ENCODE results near the gene SLC24A3.

SLC24A3 gene

DNA sequence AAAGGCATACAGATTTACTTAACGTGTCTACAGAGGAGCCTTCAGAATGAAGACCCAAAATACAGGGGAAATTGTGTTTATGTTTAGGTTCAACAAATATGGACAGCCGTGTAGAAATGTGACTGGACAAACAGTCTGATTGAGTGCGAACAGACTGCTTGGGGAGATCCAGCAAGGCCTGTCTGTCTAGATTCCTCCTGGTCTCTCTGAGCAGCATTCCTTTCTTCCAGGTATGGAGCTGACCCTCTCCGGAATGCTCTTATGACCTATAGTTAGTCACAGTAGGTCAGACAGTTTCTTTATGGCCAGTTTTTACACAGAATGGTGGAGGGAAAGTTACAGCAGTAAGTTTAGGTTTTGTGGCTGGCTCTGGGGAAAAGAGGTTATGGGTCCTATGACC, 554.6 kb downstream of the SLC24A3 start:
- CTCF ChIA-PET: no interaction called here
- POLR2A ChIA-PET: no interaction called here
- H3K9me3 ChIP-seq (ENCODE audit: control insufficient read depth, insufficient read depth, low read depth, low read length): no peaks in the 10 kb centered on the region
- no peaks in the 10 kb centered on the region for H3K36me3 ChIP-seq (ENCODE audit: control insufficient read depth in 2 of 2, insufficient read depth in 1 of 2, low read length in 2 of 2)
- TF ChIP-seq IKZF3 (tag by site-specific recombination; IDR thresholded peaks at IDR 0.05) (no peak), ZNF169 (tag by site-specific recombination; IDR thresholded peaks at IDR 0.05) (no peak), ZIC2 (tag by site-specific recombination; IDR thresholded peaks at IDR 0.05) (no peak), ZBTB8A (tag by site-specific recombination; IDR thresholded peaks at IDR 0.05) (no peak), ZNF560 (tag by site-specific recombination; IDR thresholded peaks at IDR 0.05; ENCODE audit: borderline replicate concordance) (no peak), HOXA7 (CRISPR knock-in tag; IDR thresholded peaks at IDR 0.05; ENCODE audit: borderline replicate concordance) (no peak), ZNF184 (tag by site-specific recombination; IDR thresholded peaks at IDR 0.05) (no peak), GFI1B (tag by site-specific recombination; IDR thresholded peaks at IDR 0.05) (no peak), ZNF114 (tag by site-specific recombination; IDR thresholded peaks at IDR 0.05) (no peak), ZBTB48 (tag by site-specific recombination; IDR thresholded peaks at IDR 0.05) (no peak), HOXC10 (CRISPR knock-in tag; IDR thresholded peaks at IDR 0.05) (no peak)
- TF ChIP-seq, protein P1, sequence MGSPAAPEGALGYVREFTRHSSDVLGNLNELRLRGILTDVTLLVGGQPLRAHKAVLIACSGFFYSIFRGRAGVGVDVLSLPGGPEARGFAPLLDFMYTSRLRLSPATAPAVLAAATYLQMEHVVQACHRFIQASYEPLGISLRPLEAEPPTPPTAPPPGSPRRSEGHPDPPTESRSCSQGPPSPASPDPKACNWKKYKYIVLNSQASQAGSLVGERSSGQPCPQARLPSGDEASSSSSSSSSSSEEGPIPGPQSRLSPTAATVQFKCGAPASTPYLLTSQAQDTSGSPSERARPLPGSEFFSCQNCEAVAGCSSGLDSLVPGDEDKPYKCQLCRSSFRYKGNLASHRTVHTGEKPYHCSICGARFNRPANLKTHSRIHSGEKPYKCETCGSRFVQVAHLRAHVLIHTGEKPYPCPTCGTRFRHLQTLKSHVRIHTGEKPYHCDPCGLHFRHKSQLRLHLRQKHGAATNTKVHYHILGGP (tag by site-specific recombination; IDR thresholded peaks at IDR 0.05): no peak
- TF ChIP-seq, protein P2, sequence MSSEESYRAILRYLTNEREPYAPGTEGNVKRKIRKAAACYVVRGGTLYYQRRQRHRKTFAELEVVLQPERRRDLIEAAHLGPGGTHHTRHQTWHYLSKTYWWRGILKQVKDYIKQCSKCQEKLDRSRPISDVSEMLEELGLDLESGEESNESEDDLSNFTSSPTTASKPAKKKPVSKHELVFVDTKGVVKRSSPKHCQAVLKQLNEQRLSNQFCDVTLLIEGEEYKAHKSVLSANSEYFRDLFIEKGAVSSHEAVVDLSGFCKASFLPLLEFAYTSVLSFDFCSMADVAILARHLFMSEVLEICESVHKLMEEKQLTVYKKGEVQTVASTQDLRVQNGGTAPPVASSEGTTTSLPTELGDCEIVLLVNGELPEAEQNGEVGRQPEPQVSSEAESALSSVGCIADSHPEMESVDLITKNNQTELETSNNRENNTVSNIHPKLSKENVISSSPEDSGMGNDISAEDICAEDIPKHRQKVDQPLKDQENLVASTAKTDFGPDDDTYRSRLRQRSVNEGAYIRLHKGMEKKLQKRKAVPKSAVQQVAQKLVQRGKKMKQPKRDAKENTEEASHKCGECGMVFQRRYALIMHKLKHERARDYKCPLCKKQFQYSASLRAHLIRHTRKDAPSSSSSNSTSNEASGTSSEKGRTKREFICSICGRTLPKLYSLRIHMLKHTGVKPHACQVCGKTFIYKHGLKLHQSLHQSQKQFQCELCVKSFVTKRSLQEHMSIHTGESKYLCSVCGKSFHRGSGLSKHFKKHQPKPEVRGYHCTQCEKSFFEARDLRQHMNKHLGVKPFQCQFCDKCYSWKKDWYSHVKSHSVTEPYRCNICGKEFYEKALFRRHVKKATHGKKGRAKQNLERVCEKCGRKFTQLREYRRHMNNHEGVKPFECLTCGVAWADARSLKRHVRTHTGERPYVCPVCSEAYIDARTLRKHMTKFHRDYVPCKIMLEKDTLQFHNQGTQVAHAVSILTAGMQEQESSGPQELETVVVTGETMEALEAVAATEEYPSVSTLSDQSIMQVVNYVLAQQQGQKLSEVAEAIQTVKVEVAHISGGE (tag by site-specific recombination; conservative IDR thresholded peaks at IDR 0.05; ENCODE audit: low read depth): no peak
- H3K27ac ChIP-seq (ENCODE audit: extremely low read depth, low read depth, low read length): no peak overlapping the region
- no peak overlapping the region for H3K4me3 ChIP-seq (ENCODE audit: low read depth, low read length)
- no peaks in the 10 kb centered on the region for H3K4me1 ChIP-seq (ENCODE audit: control insufficient read depth, insufficient read depth, low read length)

DNA sequence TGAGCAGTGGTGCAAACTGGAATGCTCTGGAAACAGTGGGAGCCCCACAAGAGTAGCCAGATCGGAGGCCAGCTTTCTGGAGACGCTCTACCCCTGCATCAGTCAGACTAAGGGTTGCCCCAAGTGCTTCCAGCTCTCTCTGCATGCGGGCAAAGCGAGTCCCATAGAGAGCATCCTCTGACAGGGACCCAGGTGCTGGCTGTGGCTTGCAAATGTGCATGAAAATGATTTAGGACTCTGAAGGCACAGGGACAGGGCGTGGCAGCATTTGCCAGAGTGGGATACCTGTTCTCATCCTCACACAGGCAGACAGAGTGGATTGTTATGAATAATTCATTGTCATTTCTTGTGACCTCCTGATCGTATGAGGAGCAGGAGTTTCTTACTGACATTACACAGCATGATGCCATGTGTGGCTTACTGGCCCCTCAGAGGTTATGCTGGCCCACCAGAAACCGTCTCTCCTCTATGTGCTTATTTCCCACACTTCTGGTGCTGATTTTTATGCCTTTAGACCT, 555.9 kb downstream of the SLC24A3 start:
- CTCF ChIA-PET: no interaction called here
- Histone ChIP-seq H3K9me3 (ENCODE audit: control insufficient read depth, insufficient read depth, low read depth, low read length) (no peaks in the 10 kb centered on the region), H3K4me3 (ENCODE audit: low read depth, low read length) (no peak overlapping the region), H3K27ac (ENCODE audit: extremely low read depth, low read depth, low read length) (no peak overlapping the region), H3K4me1 (ENCODE audit: control insufficient read depth, insufficient read depth, low read length) (no peaks in the 10 kb centered on the region), H3K36me3 (ENCODE audit: control insufficient read depth in 2 of 2, insufficient read depth in 1 of 2, low read length in 2 of 2) (no peaks in the 10 kb centered on the region)
- TF ChIP-seq, protein P3, sequence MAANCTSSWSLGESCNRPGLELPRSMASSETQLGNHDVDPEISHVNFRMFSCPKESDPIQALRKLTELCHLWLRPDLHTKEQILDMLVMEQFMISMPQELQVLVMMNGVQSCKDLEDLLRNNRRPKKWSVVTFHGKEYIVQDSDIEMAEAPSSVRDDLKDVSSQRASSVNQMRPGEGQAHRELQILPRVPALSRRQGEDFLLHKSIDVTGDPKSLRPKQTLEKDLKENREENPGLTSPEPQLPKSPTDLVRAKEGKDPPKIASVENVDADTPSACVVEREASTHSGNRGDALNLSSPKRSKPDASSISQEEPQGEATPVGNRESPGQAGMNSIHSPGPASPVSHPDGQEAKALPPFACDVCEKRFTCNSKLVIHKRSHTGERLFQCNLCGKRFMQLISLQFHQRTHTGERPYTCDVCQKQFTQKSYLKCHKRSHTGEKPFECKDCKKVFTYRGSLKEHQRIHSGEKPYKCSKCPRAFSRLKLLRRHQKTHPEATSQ (tag by site-specific recombination; IDR thresholded peaks at IDR 0.05): no peak
- TF ChIP-seq ZNF621 (tag by site-specific recombination; IDR thresholded peaks at IDR 0.05) (no peak), ZNF155 (tag by site-specific recombination; IDR thresholded peaks at IDR 0.05) (no peak), ZNF791 (tag by site-specific recombination; IDR thresholded peaks at IDR 0.05) (no peak), ZBTB21 (tag by site-specific recombination; IDR thresholded peaks at IDR 0.05) (no peak), ZNF426 (tag by site-specific recombination; IDR thresholded peaks at IDR 0.05) (no peak), HOXD13 (CRISPR knock-in tag; IDR thresholded peaks at IDR 0.05; ENCODE audit: borderline replicate concordance) (no peak), ZNF792 (tag by site-specific recombination; IDR thresholded peaks at IDR 0.05) (no peak), ZNF768 (tag by site-specific recombination; IDR thresholded peaks at IDR 0.05) (no peak), ZNF626 (tag by site-specific recombination; IDR thresholded peaks at IDR 0.05) (no peak), ZSCAN30 (tag by site-specific recombination; IDR thresholded peaks at IDR 0.05) (no peak)
- TF ChIP-seq, protein P4, sequence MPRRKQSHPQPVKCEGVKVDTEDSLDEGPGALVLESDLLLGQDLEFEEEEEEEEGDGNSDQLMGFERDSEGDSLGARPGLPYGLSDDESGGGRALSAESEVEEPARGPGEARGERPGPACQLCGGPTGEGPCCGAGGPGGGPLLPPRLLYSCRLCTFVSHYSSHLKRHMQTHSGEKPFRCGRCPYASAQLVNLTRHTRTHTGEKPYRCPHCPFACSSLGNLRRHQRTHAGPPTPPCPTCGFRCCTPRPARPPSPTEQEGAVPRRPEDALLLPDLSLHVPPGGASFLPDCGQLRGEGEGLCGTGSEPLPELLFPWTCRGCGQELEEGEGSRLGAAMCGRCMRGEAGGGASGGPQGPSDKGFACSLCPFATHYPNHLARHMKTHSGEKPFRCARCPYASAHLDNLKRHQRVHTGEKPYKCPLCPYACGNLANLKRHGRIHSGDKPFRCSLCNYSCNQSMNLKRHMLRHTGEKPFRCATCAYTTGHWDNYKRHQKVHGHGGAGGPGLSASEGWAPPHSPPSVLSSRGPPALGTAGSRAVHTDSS (tag by site-specific recombination; IDR thresholded peaks at IDR 0.05): no peak
- POLR2A ChIA-PET: no interaction called here
